ENCODE data around the gene ACTN3. TPM values are rescaled to one million over a fixed set of nuclear protein-coding genes. Genes with fewer than 3 reads are reported as not detected.
"Not testable (repeated sequence)": the region's sequence is repeated elsewhere in the genome, so short reads cannot be mapped to it uniquely, and the experiment has no call there.

Gene ACTN3
- total and polyA plus RNA-seq, 7 donors: under 0.01 TPM; not detected in 6

DNA sequence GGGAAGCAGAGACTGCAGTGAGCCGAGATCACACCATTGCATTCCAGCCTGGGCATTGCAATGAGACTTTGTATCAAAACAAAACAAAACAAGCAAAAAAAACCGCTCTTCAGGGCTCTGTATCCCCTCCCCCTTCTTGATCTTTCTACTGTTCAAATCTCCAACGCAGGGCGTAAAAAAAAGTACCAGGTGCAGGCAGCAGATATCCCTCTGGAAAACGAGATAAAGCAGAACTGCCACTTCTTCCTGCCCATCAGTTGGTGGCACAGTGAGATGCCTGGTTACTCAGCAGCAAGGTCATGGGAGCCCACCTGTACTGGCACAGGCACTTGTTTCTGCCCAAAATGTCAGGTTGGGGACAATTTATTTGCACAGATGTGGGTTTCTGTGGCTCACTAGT lies 57.5 kb downstream of the ACTN3 start:
- H3K27me3 ChIP-seq: no peaks in the 10 kb centered on the region
- TF ChIP-seq POLR2AphosphoS5 (IDR thresholded peaks at IDR 0.05) (no peak), EP300 (IDR thresholded peaks at IDR 0.05) (no peak), POLR2A (IDR thresholded peaks at IDR 0.05) (no peak)
- TF ChIP-seq, protein P1, sequence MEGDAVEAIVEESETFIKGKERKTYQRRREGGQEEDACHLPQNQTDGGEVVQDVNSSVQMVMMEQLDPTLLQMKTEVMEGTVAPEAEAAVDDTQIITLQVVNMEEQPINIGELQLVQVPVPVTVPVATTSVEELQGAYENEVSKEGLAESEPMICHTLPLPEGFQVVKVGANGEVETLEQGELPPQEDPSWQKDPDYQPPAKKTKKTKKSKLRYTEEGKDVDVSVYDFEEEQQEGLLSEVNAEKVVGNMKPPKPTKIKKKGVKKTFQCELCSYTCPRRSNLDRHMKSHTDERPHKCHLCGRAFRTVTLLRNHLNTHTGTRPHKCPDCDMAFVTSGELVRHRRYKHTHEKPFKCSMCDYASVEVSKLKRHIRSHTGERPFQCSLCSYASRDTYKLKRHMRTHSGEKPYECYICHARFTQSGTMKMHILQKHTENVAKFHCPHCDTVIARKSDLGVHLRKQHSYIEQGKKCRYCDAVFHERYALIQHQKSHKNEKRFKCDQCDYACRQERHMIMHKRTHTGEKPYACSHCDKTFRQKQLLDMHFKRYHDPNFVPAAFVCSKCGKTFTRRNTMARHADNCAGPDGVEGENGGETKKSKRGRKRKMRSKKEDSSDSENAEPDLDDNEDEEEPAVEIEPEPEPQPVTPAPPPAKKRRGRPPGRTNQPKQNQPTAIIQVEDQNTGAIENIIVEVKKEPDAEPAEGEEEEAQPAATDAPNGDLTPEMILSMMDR (IDR thresholded peaks at IDR 0.05): no peak
- WGBS, 2 donors: 81 to 85% methylated on average over 5 of the region's 5 CpGs
- no peaks in the 10 kb centered on the region for H3K9me3 ChIP-seq
- intact Hi-C loops (cut with DNase I): no loop called here
- H3K4me1 ChIP-seq: peaks cover 0 to 32% (median 29%) of the 10 kb centered on the region in 4 donors
- H3K4me3 ChIP-seq: no peak overlapping the region
- no peak for DNase-seq
- peaks cover 11 to 56% (median 26%) of the 10 kb centered on the region in 4 donors for H3K36me3 ChIP-seq
- no peak overlapping the region for H3K27ac ChIP-seq

DNA sequence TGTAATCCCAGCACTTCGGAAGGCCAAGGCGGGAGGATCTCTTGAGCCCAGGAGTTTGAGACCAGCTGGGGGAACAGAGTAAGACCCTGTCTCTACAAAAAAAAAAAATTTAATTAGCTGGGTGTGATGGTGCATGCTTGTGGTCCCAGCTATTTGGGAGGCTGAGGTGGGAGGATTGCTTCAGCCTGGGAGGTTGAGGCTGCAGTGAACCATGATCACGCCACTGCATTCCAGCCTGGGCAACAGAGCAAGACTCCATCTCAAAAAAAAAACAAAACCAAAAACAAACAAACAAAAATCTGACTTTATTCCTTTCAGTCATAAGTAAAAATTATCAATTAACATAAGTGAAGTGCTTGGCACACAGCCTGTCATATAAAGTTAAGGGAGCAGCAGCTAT lies 59.9 kb downstream of the ACTN3 start:
- DNase-seq; intact Hi-C loops (cut with DNase I); H3K27me3 ChIP-seq; H3K9me3 ChIP-seq; H3K4me3 ChIP-seq: not testable (repeated sequence)
- Histone ChIP-seq H3K4me1 (peaks cover 0 to 32% (median 29%) of the 10 kb centered on the region in 4 donors), H3K27ac (peak overlapping the region; percentile 82 to 88 (median 88)), H3K36me3 (peaks cover 6 to 38% (median 18%) of the 10 kb centered on the region in 4 donors)
- WGBS, 2 donors: 85 to 93% methylated on average over 3 of the region's 3 CpGs

DNA sequence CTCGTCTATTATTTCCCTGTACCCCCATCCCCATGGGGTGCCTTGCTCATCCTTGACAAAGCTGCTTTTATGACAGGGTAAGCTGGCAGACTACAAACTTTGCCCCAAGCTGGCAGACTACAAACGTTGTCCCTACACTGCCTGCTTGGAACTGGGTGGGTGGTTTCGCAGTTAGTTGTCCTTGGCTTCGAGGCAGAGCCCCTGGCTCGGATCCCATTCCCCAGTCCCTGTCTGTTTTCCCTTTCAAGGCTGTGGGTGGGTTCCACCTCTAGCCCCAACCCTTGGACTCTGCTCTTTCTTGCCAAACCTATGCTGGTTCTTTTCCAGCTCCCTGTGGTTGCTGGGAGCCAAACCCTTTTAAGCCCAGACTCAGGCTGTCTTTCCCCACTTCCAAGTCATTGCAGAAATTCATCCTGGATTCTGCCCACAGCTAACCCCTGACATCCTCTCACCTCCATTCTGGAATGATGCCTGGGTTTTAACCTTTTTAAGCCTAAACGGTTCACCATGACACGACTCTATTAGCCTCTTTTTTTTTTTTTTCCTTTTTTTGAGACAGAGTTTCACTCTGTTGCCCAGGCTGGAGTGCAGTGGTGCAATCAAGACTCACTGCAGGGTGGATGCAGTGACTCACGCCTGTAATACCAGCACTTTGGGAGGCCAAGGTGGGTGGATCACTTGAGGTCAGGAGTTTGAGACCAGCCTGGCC lies 60.6 kb downstream of the ACTN3 start:
- peak overlapping the region in 1 of 4 donors; percentile 1 for H3K4me3 ChIP-seq
- intact Hi-C loops (cut with DNase I): no loop called here
- H3K27me3 ChIP-seq: no peaks in the 10 kb centered on the region
- peak; percentile 96 for DNase-seq
- TF ChIP-seq POLR2A (IDR thresholded peaks at IDR 0.05): no peak
- peak; percentile 12 to 63 (median 49) for TF ChIP-seq POLR2AphosphoS5 (IDR thresholded peaks at IDR 0.05)
- TF ChIP-seq, protein P1 (IDR thresholded peaks at IDR 0.05): no peak
- peaks cover 0 to 25% (median 23%) of the 10 kb centered on the region in 4 donors for H3K4me1 ChIP-seq
- H3K36me3 ChIP-seq: peaks cover 6 to 35% (median 18%) of the 10 kb centered on the region in 4 donors
- 14 to 51% methylated on average over 8 of the region's 8 CpGs for WGBS, 2 donors
- H3K9me3 ChIP-seq: no peaks in the 10 kb centered on the region
- peak overlapping the region; percentile 82 to 88 (median 88) for H3K27ac ChIP-seq

DNA sequence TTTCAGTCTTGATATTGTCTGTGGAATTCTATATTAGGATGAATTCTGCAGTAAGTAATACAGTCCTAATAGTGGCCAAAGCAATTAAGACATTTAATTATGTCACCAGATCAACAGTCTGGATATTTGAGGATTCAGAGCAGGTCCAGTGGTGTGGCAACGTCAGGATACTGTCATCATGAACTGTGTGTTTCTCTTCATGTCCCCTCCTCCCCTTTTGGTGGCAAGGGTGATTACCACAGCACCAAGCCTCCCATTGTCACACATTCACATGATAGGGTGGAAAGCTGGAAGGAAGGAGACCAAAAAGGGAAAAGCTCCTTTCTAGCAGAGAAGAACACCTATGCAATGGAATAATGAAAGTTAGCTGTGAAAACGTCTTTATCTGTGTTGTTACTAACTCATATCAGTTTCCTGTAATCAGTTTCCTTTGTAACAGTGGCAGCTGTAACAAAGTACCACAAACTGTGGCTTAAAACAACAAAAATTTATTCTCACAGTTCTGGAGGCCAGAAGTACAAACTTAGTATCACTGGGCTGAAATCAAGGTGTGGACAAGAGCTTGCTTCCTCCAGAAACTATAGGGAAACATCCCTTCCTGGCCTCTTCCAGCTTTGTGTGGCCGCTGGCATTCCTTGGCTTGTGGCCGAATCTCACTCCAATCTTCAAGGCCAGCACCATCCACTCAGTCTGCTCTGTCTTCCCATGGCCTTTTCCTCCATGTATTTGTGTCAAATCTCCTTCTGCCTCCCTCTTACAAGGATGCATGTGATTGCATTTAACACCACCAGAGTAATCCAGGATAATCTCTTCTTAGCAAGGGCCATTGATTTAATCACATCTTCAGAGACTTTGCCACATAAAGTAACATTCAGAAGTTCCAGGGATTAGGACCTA lies 63.3 kb downstream of the ACTN3 start:
- intact Hi-C loops (cut with DNase I): no loop called here
- TF ChIP-seq EP300 (IDR thresholded peaks at IDR 0.05) (no peak), POLR2A (IDR thresholded peaks at IDR 0.05) (no peak), POLR2AphosphoS5 (IDR thresholded peaks at IDR 0.05) (no peak)
- TF ChIP-seq, protein P1 (IDR thresholded peaks at IDR 0.05): no peak
- Histone ChIP-seq H3K9me3 (no peaks in the 10 kb centered on the region), H3K27me3 (no peaks in the 10 kb centered on the region), H3K4me1 (peaks cover 0 to 22% (median 20%) of the 10 kb centered on the region in 4 donors), H3K36me3 (peaks cover 5 to 14% (median 11%) of the 10 kb centered on the region in 4 donors), H3K27ac (peak overlapping the region in 1 of 4 donors; percentile 88), H3K4me3 (no peak overlapping the region)
- 67 to 71% methylated on average over 4 of the region's 4 CpGs for WGBS, 2 donors
- DNase-seq: no peak

DNA sequence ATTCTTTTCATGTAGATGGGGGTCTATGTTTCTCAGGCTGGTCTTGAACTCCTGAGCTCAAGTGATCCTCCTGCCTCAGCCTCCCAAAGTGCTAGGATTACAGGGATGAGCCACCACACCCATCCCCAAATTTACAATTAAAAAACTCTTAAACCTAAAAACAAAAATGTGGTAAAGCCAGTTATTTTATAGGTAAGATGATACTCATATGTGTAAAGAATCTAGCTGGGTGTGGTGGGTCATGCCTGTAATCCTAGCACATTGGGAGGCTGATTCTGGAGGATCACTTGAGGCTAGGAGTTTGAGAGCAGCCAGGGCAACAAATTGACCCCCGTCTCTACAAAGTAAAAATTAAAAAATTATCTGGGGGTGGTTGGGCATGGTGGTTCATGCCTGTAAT lies 65.8 kb downstream of the ACTN3 start:
- TF ChIP-seq POLR2AphosphoS5 (IDR thresholded peaks at IDR 0.05) (no peak), EP300 (IDR thresholded peaks at IDR 0.05) (no peak), POLR2A (IDR thresholded peaks at IDR 0.05) (no peak)
- TF ChIP-seq, protein P1 (IDR thresholded peaks at IDR 0.05): no peak
- Histone ChIP-seq H3K9me3 (no peaks in the 10 kb centered on the region), H3K27ac (no peak overlapping the region), H3K4me1 (peaks cover 0 to 24% (median 18%) of the 10 kb centered on the region in 4 donors), H3K27me3 (no peaks in the 10 kb centered on the region), H3K36me3 (no peaks in the 10 kb centered on the region), H3K4me3 (no peak overlapping the region)
- WGBS, 2 donors: 89 to 93% methylated on average over 1 of the region's 1 CpG
- DNase-seq: no peak
- intact Hi-C loops (cut with DNase I): no loop called here

All from sigmoid colon (tissue), 7 donors.